Spleen (tissue), 3 donors: ENCODE data around the gene CCL3.
"Not testable (repeated sequence)": the region's sequence is repeated elsewhere in the genome, so short reads cannot be mapped to it uniquely, and the experiment has no call there.

ENCODE experiments used
- POLR2A ChIP-seq, 3 donors: fragments of 450-650 bp; IDR thresholded peaks; one replicate each; pipeline ENCODE4 v1.5.1; 2017; ENCODE audit warnings: antibody characterized with exemption in 3 of 3, mild to moderate bottlenecking in 1 of 3
- POLR2AphosphoS5 ChIP-seq, 3 donors: sonication (generic); formaldehyde crosslinking; IDR thresholded peaks; one replicate each; pipeline ENCODE4 v1.5.1; 2017; ENCODE audit warnings: antibody characterized with exemption in 3 of 3

- not testable (repeated sequence) for TF ChIP-seq POLR2A (IDR thresholded peaks at IDR 0.05)
- TF ChIP-seq POLR2AphosphoS5 (IDR thresholded peaks at IDR 0.05): peak in 1 of 3 donors; percentile 69
Measured at GRCh38 chr17:36082482-36083120, 7.3 kb downstream of the CCL3 start.
